MM.1S (cell line): ENCODE results near the gene CHCHD4.

Experiments
- EZH2 ChIP-seq: fragments of 300-600 bp; sonication (generic); optimal IDR thresholded peaks from 2 replicates; pipeline ENCODE3; 2017; ENCODE audit warnings: low read depth, mild to moderate bottlenecking, antibody characterized with exemption, low read length, mixed read lengths
- TF ChIP-seq, protein P1 (sequence below): fragments of 300-600 bp; sonication (generic); IDR thresholded peaks from 2 replicates; pipeline ENCODE4 v1.5.1; 2016; ENCODE audit warnings: antibody characterized with exemption, low read length, mixed read lengths

DNA sequence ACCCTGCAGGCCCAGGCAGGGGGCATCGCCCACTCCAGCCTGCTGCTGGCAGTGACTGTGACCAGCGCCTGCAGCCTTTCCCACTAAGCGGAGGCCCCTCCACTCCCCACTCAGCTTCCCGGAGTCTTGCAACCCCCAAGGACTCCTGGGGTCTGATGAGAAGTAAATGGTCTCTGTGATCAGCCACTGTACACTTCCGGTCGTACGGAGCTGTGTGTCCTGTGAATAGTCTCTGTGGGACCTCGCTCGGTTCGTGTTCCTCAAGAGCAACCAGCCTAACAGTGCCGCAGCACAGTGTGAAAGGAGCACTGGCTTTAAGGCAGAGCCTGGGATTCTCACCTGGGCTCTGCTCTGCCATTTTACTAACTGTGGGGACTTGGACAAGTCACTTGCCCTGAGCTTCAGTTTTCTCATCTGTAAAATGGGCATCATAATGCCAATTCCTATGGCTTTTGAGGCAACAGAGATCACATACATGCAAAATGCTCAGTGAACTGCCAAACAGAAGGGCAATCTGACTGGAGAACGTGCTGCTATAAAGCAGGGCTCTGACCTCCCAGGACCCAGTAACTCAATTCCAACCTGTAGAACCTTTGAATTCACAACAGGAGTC, 26.9 kb upstream of the CHCHD4 start:
- TF ChIP-seq, protein P1, sequence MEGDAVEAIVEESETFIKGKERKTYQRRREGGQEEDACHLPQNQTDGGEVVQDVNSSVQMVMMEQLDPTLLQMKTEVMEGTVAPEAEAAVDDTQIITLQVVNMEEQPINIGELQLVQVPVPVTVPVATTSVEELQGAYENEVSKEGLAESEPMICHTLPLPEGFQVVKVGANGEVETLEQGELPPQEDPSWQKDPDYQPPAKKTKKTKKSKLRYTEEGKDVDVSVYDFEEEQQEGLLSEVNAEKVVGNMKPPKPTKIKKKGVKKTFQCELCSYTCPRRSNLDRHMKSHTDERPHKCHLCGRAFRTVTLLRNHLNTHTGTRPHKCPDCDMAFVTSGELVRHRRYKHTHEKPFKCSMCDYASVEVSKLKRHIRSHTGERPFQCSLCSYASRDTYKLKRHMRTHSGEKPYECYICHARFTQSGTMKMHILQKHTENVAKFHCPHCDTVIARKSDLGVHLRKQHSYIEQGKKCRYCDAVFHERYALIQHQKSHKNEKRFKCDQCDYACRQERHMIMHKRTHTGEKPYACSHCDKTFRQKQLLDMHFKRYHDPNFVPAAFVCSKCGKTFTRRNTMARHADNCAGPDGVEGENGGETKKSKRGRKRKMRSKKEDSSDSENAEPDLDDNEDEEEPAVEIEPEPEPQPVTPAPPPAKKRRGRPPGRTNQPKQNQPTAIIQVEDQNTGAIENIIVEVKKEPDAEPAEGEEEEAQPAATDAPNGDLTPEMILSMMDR: no peak
- no peak for TF ChIP-seq EZH2
